NCI-H1694 treated with DMSO at 0.1 percent for 48 hours (cell line): Measurements from ENCODE around the gene IL1RAP.
A peak's percentile ranks its signal among the peaks of the same experiment; 100 is the strongest.
"Not testable (repeated sequence)": the region's sequence is repeated elsewhere in the genome, so short reads cannot be mapped to it uniquely, and the experiment has no call there.

Experiments
- DNase-seq: peaks from one replicate; lab custom pipeline; 2025; lab: John Stamatoyannopoulos, UW

Gene IL1RAP, protein sequence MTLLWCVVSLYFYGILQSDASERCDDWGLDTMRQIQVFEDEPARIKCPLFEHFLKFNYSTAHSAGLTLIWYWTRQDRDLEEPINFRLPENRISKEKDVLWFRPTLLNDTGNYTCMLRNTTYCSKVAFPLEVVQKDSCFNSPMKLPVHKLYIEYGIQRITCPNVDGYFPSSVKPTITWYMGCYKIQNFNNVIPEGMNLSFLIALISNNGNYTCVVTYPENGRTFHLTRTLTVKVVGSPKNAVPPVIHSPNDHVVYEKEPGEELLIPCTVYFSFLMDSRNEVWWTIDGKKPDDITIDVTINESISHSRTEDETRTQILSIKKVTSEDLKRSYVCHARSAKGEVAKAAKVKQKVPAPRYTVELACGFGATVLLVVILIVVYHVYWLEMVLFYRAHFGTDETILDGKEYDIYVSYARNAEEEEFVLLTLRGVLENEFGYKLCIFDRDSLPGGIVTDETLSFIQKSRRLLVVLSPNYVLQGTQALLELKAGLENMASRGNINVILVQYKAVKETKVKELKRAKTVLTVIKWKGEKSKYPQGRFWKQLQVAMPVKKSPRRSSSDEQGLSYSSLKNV

DNA sequence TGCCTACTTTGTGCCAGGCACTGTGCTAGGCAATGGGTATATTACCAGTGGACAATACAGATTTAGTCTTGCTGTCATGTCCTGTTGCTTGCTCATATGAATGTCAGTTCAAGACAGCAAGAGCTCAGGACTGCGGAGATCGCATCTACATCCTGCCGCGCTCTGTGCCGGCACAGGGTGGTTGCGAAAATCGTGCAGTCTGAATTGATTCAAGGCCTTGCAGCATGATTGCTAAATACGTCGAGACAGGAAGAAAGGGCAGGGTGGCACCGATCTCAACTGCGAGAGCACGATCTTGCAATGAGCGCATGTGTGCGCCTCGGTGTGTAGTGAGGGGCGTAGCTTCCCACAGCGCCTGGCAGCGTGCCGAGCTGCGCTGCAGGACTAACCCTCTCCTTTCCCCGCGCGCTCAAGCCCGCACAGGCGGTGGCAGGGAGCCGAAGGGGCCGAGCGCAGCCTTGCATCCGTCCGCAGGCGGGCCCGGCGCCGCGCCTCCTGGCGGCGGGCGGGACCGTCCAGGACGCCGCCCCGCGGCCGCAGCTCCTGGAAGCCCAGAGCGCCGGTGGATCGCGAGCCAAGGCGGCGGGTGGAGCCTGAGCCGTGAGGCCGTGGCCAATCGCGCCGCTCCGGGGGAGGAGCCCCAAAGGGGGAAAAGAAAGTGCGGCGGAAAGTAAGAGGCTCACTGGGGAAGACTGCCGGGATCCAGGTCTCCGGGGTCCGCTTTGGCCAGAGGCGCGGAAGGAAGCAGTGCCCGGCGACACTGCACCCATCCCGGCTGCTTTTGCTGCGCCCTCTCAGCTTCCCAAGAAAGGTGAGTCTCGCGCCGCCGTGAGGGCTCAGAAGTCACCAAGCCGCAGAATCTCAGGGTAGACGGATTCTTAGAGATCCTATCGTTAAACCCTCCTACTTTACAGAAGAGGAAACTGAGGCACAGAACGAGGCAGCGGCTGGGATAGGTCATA is at the start of gene IL1RAP:
TSS of gene IL1RAP (plus strand) at position 677 of the 962 bp plus-strand sequence. CDS start 50,205 bp downstream, outside the sequence.
- peak; percentile 41 for DNase-seq

DNA sequence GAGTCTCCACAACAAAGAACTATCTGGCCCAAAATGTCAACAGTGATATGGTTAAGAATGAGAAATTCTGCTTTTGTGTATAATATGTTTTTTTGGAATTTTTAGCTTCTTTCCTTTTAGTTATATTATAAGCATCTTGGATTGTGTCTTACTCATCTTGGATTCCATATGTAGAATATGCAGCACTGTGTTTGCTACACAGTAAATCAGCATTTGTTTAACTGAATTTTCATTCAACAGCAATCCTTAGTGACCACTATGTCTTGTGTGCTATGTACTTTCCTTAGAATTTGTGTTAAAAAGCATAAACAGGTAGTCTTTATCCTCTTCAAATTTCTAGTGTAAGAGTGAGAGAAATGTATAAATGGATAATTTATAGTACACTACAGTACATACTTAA is 46.0 kb upstream of the IL1RAP start:
- DNase-seq, result no peak

DNA sequence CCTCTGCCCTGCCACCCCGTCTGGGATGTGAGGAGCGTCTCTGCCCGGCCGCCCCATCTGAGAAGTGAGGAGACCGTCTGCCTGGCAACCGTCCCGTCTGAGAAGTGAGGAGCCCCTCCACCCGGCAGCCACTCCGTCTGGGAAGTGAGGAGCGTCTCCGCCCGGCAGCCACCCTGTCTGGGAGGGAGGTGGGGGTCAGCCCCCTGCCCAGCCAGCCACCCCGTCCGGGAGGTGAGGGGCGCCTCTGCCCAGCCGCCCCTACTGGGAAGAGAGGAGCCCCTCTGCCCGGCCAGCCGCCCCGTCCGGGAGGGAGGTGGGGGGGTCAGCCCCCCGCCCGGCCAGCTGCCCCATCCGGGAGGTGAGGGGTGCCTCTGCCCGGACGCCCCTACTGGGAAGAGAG is 40.6 kb upstream of the IL1RAP start:
- not testable (repeated sequence) for DNase-seq

DNA sequence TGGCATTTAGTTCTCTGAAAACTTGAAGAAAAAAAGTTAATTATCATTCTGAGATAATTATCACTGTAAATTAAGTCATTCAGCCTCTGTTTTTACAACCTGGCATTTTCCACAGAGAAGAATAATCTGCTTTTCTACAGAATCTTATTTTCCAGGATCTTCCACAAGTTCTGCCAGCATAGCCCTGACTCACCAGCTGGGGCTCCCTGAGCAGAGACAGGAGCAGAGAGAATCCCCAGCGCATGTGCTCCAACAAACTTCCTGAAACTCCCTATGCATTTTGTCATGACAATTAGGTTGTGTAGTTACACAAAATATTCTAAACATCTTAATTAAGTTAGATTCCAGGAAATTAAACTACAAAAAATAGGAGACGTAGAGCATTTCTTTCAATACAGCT is 32.1 kb upstream of the IL1RAP start:
- no peak for DNase-seq

DNA sequence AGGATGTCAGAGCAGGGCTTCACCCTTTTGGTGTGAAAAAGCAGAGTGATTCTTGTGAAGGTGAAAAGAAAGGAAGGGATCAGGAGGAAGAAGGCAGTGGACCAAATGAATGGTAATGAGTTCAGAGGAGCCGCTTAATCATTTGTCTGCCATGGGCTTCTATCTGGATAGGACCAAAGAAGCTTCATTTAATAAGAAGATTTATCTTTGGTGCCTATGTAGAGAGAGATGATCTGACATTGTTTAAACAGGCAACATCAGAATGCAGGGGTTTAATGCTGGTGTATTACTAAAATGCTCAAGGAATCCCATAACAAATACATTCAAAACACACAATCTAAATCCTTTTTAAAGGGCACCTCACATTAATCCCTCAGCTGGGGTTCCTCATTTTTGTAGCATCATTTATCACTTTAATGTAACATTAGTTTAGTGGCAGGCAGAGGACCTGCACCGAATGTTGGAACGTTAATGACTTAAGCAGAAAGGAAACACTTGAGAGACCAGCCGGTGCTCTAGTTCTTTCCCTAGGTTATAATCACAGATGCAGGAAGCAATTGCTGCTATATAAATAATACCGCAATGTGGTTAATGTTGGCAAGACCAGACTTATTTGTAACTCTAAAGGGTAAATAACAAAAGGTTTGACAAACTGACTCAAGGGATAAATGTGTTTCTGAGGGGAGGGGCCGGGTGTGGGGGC is 27.9 kb upstream of the IL1RAP start:
- no peak for DNase-seq

DNA sequence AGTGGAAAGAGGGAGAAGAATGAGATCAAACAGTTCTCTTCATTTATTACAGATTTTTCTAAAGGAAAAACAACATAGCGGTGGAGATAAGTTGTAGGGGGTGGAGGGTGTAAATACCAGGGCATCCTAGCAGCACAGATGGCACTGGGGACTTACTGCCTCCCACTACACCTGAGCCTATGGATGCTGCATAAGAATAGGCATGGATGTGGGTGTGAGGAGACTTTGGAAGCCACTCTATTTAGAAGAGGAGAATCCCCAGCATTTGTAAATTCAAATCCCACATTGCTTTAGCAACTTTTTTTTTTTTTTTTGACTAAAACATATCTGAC is 27.4 kb upstream of the IL1RAP start:
- no peak for DNase-seq

DNA sequence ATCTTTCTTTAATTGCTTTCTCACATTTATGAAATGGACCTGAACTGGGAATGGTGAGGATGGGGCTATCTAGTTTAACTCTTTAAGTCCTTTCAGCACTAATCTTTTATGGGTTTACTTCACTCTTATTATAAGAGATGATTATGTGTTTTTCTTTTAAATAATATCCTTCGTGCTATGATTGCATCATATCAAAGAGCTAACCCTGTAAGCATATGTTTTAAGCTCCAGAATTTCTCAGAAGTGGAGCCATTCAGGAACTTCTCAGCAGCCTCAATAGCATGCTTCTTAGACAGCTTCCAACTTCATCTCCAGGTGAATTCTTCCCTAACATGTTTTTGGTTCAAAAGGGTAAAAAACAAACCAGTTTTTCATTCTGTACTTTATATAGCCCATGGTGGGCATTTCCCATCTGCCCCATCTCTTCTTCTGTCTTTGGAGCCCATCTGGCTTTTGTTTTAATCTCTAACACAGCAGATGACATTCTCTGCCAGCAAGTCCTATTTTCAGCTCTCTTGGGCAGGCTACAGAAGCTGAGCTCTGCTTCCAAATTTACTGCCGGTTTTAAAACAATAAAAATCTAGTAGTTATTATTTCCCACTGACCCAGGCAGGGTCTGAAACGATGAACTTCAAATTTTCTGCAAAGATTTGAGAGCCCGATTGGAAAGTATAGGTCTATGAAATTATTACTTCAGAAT is 26.8 kb upstream of the IL1RAP start:
- DNase-seq, result no peak

DNA sequence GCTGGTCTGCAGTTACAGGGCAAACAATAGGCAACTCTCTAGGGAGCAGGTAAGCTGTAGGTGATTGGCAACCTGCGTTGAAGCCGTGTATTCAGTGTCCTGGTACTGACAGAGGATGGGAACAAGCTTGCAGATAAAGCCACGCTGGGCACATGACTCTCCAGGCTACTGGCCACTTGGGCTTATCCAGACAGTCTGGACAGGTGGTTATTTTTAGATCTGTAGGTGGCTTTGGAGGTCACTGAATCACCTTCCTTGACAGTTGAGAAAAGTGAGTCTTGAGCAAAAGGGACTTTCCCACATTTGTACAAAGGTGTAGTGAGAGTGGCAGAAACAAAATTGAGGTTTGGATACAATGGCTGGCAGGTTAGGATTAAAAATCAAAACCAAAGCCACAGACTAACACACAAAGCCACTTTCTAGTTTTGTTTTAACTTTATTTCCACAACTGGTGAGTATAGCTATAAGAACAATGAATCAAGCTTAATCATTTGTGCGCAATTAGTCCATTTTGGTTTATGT is 22.3 kb upstream of the IL1RAP start:
- DNase-seq, result no peak

DNA sequence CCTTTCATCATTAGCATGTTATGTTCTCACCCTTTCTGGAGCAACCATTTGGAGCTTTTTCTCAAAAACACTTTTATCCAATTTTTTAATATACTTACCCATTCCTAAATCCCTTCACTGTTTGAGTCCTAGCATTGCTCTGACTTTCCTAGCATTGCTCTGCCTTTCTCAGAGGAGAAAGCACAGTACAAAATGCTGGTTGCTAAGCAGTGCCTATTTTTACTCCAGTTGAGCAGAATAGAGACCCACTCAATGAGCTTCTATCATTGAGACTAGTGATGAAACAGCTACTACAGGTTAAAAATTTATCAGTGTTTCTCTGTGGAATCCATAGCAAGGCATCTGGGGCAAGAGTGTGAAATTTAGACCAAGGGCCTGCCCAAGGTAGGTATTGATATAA is 21.8 kb upstream of the IL1RAP start:
- no peak for DNase-seq

DNA sequence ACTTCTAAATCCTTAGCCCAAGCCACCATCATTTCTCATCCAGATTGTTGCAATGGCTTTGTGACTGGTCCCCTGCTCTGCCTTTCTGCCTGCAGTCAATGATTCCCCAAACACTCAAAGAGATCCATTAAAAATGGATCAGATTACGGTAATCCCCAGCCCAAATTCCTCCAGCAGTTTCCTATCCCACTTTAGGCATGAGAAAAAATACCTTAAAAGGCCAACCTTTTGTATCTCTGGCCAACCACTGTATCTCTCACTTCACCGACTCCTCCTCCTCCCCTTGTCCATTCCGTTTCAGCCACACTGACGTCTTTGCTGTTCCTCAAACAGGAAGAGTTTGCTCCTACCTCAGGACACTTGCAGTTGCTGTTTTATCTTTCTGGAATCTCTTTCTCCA is 20.9 kb upstream of the IL1RAP start:
- no peak for DNase-seq

DNA sequence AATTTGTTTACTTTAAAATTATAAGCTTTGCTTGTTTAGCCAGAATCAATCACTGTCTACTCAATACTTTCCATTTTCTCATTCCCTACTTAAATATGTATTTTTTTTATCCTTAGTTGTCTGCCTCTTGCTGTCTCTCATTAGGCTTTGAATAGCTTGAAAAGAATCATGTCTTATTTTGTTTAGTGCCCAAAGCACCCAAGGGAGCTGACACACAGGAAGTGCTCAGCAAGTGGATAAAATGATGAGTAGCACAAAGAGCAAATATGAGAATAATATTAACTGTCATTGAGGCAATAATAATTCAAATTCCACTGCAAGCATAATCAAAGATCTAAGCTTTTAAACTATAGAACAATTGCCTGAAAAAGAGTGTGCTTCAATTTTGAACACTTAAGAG is 19.0 kb upstream of the IL1RAP start:
- DNase-seq, result no peak

DNA sequence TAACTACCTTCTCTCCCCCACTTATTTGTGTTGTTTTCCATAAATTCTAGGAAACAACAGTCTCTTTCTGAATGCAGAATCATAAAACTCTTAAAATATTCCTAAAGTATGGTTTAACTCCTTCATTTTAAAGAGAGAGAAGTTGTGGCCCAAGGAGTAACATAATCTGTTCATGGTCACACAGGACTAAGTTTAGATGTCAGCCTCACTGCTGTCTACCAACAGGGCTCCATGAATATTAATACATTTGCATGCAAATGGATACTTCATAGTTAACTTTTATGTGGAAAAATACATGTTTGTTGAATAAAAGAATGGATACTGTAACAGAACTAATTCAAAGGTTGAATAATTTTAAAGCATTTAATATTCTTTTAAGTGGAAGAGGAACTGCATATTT is 18.5 kb upstream of the IL1RAP start:
- no peak for DNase-seq

DNA sequence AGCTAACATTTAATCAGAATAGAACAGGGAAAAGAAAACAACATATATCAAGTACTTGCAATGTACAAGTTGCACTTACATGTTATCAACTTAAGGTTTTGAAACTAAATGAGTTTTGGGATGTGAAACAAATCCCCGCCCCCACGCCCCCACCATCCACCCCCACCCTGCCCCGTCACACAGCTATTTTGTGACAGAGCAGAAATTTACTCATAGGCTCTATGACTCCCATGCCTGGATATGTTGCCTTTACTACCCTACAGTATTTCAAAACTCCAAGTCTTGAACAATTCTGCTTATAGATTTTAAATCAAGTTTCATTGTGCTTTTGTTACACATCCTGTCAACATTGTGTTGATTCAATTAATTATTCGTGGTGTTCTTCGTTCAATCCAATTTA is 18.1 kb upstream of the IL1RAP start:
- no peak for DNase-seq

DNA sequence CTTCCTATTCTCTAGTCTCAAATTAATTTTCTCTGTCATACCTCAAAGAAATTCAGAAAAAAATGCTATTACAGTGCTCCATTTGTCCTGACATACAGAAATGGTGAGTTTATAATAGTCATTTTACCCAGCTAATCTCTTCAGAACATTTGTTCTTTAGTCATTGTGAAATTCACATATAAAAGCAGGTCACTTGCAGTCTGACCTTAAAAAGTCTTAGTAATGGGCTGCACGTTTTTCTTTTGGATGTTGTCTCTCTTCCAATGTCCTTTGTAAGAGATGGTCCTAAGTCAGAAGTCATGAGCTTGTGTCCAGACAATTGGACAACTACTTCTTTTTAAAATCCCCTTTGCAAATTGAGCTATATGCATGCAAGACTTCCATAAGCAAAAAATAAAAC is 17.0 kb upstream of the IL1RAP start:
- no peak for DNase-seq

DNA sequence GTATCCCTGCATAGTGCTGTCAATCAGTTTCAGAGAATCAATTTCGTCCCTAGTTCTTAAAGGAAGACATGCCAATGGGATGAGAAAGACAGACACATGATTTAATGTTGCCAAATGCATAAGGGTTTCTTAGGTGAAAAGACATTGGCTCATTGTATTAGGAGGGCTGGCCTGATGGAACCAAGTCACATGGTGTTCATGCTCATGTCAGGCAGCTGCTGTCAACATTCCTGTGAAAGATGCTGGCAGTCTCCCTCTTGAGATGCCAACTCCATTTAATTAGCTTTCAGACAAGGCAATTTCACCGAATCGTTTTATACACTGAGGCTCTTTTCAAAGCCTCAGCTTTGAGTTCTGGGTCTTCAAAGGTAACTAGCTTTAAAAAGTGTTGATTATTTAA is 16.1 kb upstream of the IL1RAP start:
- DNase-seq, result no peak

DNA sequence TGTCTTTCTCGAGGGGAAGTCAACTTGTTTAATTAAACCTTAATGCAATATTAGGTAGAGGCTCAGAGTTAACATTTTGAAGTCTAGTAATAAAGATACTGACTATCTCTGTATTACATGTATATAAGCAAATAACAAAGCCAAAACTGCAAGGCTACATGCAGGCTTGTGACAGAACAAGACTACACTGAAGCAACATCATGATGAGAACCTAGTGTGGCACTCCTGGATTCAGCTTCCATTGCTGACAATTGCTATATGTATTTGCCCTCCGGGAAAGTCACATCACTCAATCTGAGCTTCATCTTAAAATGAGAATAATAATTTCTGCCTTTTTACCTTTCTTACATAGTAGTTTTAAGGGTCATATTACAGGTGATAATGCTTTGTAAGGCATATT is 15.6 kb upstream of the IL1RAP start:
- DNase-seq, result no peak

DNA sequence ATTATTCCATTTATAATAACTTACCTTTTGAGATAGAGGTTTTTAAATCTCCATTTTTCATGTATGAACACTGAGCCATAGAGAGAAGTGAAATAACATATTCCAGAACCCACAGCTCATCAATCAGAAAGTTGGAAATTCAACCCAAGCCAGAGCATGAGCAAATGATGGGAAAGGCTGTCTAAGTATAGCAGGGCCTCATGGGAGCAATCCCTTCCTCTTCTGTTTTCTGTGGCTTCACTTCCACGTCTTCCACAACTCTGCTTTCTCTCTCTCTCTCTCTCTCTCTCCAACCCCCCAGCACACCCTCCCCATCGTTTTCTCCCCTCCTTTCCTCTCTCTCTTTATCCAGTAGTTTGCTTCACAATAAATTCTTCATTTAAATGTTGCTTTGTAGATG is 14.8 kb upstream of the IL1RAP start:
- no peak for DNase-seq

DNA sequence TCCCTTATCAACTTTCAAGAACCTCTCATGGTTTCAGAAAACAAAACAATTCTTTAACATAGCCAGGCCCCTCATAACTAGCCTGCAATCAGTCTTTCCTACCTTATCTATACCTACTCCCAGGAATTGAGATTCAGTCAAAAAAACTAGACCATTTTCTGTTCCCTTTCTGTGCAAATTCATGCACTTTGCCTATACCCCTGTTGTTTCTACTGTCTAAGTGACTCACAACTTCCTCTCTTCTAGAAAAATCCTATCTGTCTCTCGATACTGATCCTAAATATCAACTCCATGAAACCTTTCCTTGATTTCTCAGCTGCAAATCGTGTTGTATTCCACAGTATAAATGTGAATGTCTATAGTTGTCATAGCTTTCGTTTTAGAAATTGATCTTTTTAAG is 10.9 kb upstream of the IL1RAP start:
- no peak for DNase-seq

DNA sequence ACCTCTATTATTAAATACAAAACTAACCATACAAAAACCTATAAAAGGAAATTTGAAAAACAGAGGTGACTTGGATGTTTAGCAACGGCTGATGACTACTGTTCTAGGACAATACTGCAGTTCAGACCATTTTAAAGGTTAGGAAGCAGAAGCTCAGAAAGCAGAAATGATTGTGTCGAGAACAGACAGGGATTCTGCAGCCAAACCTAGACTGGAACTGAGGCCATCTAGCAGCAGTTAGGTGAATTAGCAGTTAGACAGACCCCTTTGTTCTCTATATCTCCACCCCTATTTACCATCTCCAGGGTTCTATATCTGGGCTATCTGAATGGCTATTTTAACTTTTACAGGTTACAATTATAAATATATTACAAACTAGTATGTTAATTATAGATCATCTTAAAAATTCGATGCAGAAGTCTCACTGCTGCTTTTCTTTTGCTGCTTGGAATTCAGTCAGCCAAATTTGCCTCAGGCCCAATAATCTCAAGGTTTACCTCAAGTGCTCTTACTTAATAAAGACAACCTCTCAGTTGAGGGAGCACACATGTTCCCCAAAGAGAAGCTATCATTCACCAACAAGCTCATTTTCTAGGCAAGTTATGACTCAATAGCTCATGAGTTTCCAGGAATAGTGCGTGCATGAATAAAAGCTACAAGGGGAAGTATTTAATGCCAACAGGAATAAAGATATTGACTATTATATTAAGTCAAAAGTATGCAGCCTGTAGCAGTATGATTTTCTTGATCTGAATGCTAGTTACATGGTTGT is 9.3 kb upstream of the IL1RAP start:
- no peak for DNase-seq

DNA sequence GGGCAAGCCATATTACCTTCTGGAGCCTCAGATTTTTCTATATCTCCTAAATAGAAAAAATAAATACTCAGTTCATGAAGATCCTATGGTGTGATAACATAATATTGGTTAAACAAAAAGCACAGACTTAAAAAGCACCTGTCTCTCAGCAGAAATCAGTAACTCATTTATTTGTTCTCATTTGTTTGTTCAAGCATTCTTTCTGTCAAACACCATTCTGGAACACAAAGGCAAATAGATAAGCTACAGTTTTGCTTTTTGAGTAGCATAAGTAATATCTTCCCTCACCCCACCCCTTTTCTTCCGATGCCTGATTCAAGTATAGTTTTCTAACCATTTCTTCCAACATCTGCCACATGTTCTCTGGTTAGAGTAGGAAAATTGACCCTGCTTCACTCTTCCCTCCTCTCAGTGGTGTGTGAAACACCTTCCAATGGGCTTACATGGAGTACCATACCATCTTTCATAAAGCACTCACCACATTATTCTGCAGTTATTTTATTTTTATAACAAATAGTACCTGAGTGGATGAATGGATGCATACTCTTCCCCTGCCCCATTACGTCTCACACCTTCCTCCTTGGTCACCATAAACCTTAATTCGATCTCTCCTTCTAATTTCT is 8.4 kb upstream of the IL1RAP start:
- no peak for DNase-seq
